T-cell (primary cell): ENCODE results near the gene ARHGEF17. TPM values are rescaled to one million over a fixed set of nuclear protein-coding genes. Genes with fewer than 3 reads are reported as not detected.
A peak's percentile ranks its signal among the peaks of the same experiment; 100 is the strongest.

Source experiments
- ATAC-seq, 4 experiments: fragments of 200-7000 bp in 3 of 4; fragments of 150-1000 bp in 1 of 4; cut with Tn5 transposase; replicated peaks in 1 of 4; 1 replicate in 3 of 4; 2 replicates in 1 of 4; pipeline ENCODE4 v1.10.0; 2021; ENCODE audit warnings: moderate library complexity in 3 of 4, mild to moderate bottlenecking in 2 of 4, moderate number of reproducible peaks in 1 of 4
- CTCF ChIA-PET, 2 donors: fragments of 300-600 bp; sonication (Branson Sonifier 250); formaldehyde crosslinking; loops; one replicate each; lab custom pipeline; 2022; ENCODE audit warnings: antibody characterized with exemption in 2 of 2; lab: Charles Lee
- POLR2A ChIA-PET, 2 donors: fragments of 300-600 bp; sonication (Branson Sonifier 250); formaldehyde crosslinking; loops; one replicate each; lab custom pipeline; 2022; ENCODE audit warnings: antibody characterized with exemption in 2 of 2; lab: Charles Lee
- DNase-seq, 35 experiments: peaks; one replicate each; pipeline versions ENCODE4 v3.0.0 to v3.0.0-alpha.2; 2013 to 2023
- H3K27ac ChIP-seq: one replicate; pipeline ENCODE4 v1.5.1; 2013; ENCODE audit warnings: low read length
- H3K27me3 ChIP-seq, 2 experiments: replicated peaks in 1 of 2; 1 replicate in 1 of 2; 2 replicates in 1 of 2; pipeline versions ENCODE4 v1.6.1 to v1.7.0; 2013; ENCODE audit warnings: low read length in 1 of 2, mixed read lengths in 1 of 2; ENCODE audit not compliant: control insufficient read depth in 2 of 2, insufficient read depth in 2 of 2; ENCODE audit errors: extremely low read depth in 1 of 2
- H3K36me3 ChIP-seq, 2 donors: 1 replicate in 1 of 2; 2 replicates in 1 of 2; pipeline versions ENCODE4 v1.6.1 to v1.7.0; 2013; ENCODE audit warnings: low read length in 1 of 2; ENCODE audit not compliant: control insufficient read depth in 2 of 2, insufficient read depth in 1 of 2; ENCODE audit errors: extremely low read depth in 1 of 2
- H3K4me1 ChIP-seq, 2 experiments: 1 replicate in 1 of 2; 2 replicates in 1 of 2; pipeline versions ENCODE4 v1.6.1 to v1.7.0; 2013; ENCODE audit warnings: low read length in 2 of 2, mixed read lengths in 1 of 2; ENCODE audit not compliant: insufficient read depth in 2 of 2, control insufficient read depth in 1 of 2; ENCODE audit errors: extremely low read depth in 1 of 2
- H3K4me3 ChIP-seq, 2 donors: 1 replicate in 1 of 2; 2 replicates in 1 of 2; pipeline versions ENCODE4 v1.5.1 to v1.7.0; 2013; ENCODE audit warnings: mild to moderate bottlenecking in 2 of 2, low read length in 1 of 2, moderate library complexity in 1 of 2; ENCODE audit not compliant: control insufficient read depth in 1 of 2; ENCODE audit errors: extremely low read depth in 1 of 2
- H3K9me3 ChIP-seq: 2 replicates; pipeline ENCODE4 v1.7.0; 2013
- H3K27ac Mint-ChIP-seq, 2 donors: one replicate each; pipeline ENCODE4 v1.8.0; 2020 to 2021; ENCODE audit warnings: mild to moderate bottlenecking in 2 of 2, mixed read lengths in 2 of 2
- H3K27me3 Mint-ChIP-seq, 2 donors: one replicate each; pipeline ENCODE4 v1.8.0; 2021 to 2022; ENCODE audit warnings: mixed read lengths in 2 of 2
- H3K36me3 Mint-ChIP-seq: one replicate; pipeline ENCODE4 v1.8.0; 2021; ENCODE audit warnings: mixed read lengths
- H3K4me1 Mint-ChIP-seq, 3 donors: one replicate each; pipeline ENCODE4 v1.8.0; 2020 to 2022; ENCODE audit warnings: mixed read lengths in 3 of 3, mild to moderate bottlenecking in 1 of 3
- H3K4me3 Mint-ChIP-seq, 3 donors: one replicate each; pipeline ENCODE4 v1.8.0; 2020 to 2022; ENCODE audit warnings: mild to moderate bottlenecking in 3 of 3, mixed read lengths in 3 of 3, moderate library complexity in 3 of 3
- H3K9me3 Mint-ChIP-seq, 3 donors: one replicate each; pipeline ENCODE4 v1.8.0; 2020 to 2022; ENCODE audit warnings: mixed read lengths in 3 of 3
- WGBS: methylation state at CpG from one replicate; pipeline ENCODE4 v1.1.5; 2013; ENCODE audit warnings: missing lambda C conversion rate; ENCODE audit not compliant: insufficient coverage; 5-methylcytosine and 5-hydroxymethylcytosine counted together
- total RNA-seq, 35 experiments: library from RNA in 6 of 35; stranded (reverse) in 6 of 35; fragments of 120-200 nt in 1 of 35; gene quantifications; one replicate each; pipeline versions ENCODE4 v1.2.1 to v1.2.4 and lab custom pipeline; 2013 to 2026

Gene ARHGEF17
- total RNA-seq, 5 donors from 2014 or later (not counting 1 experiment from before 2014, with no cell fraction given): 0.23 to 1.0 (median 0.49) TPM

GRCh38 chr11:73333173-73333572 lies 25.1 kb downstream of the ARHGEF17 start:
- Histone ChIP-seq H3K4me3 (no peak overlapping the region), H3K27me3 (peaks cover 0 to 31% of the 10 kb centered on the region in 2 experiments), H3K36me3 (no peaks in the 10 kb centered on the region), H3K9me3 (no peaks in the 10 kb centered on the region), H3K4me1 (no peaks in the 10 kb centered on the region), H3K27ac (no peak overlapping the region)
- ATAC-seq: no peak
- POLR2A ChIA-PET: no interaction called here
- Mint-ChIP-seq H3K9me3 (no peaks in the 10 kb centered on the region), H3K27ac (no peak overlapping the region), H3K4me1 (no peaks in the 10 kb centered on the region), H3K27me3 (peaks cover 0 to 4% of the 10 kb centered on the region in 2 donors), H3K4me3 (no peak overlapping the region), H3K36me3 (no peaks in the 10 kb centered on the region)
- WGBS: 94% methylated on average over 10 of the region's 11 CpGs
- DNase-seq: no peak
- CTCF ChIA-PET: interaction anchor here in 1 of 2 donors (0.6 kb wide), 1 partner anchor 777 kb away, joined by 3 read pairs; no protein-coding TSS in a partner anchor

- peaks cover 0 to 4% of the 10 kb centered on the region in 2 donors for H3K27me3 Mint-ChIP-seq
- H3K4me1 ChIP-seq: no peaks in the 10 kb centered on the region
- no peak overlapping the region for H3K27ac ChIP-seq
- no peaks in the 10 kb centered on the region for H3K9me3 ChIP-seq
- H3K27me3 ChIP-seq: peaks cover 0 to 31% of the 10 kb centered on the region in 2 experiments
- H3K27ac Mint-ChIP-seq: no peak overlapping the region
- ChIA-PET CTCF (interaction anchor here in 1 of 2 donors (0.6 kb wide), 1 partner anchor 777 kb away, joined by 3 read pairs; no protein-coding TSS in a partner anchor), POLR2A (no interaction called here)
- no peak overlapping the region for H3K4me3 ChIP-seq
- H3K4me1 Mint-ChIP-seq: no peaks in the 10 kb centered on the region
- no peaks in the 10 kb centered on the region for H3K36me3 Mint-ChIP-seq
- H3K4me3 Mint-ChIP-seq: no peak overlapping the region
- H3K9me3 Mint-ChIP-seq: no peaks in the 10 kb centered on the region
- WGBS: 94% methylated on average over 3 of the region's 4 CpGs
- H3K36me3 ChIP-seq: no peaks in the 10 kb centered on the region
- DNase-seq (no peak), ATAC-seq (no peak)
These were observed 25.7 kb downstream of the ARHGEF17 start for GRCh38 chr11:73333640-73334383.

- Histone ChIP-seq H3K4me3 (no peak overlapping the region), H3K27ac (no peak overlapping the region), H3K36me3 (no peaks in the 10 kb centered on the region), H3K4me1 (no peaks in the 10 kb centered on the region), H3K9me3 (no peaks in the 10 kb centered on the region), H3K27me3 (peaks cover 0 to 31% of the 10 kb centered on the region in 2 experiments)
- 70% methylated on average over 5 of the region's 6 CpGs for WGBS
- Mint-ChIP-seq H3K27me3 (peaks cover 0 to 4% of the 10 kb centered on the region in 2 donors), H3K4me1 (no peaks in the 10 kb centered on the region), H3K36me3 (no peaks in the 10 kb centered on the region), H3K27ac (no peak overlapping the region), H3K4me3 (no peak overlapping the region), H3K9me3 (no peaks in the 10 kb centered on the region)
- DNase-seq (no peak), ATAC-seq (no peak)
- ChIA-PET POLR2A (no interaction called here), CTCF (interaction anchor here (0.6 to 1.9 kb wide), 15 partner anchors 11 to 808 kb away, joined by 3 to 10 read pairs (median 4); partner anchors contain the start of gene ARHGEF17 (in 1 of the 2))
These were observed 26.5 kb downstream of the ARHGEF17 start for GRCh38 chr11:73334384-73335203.

- CTCF ChIA-PET: interaction anchor here (0.6 to 1.9 kb wide), 17 partner anchors 10 to 809 kb away, joined by 3 to 10 read pairs (median 4); partner anchors contain the start of gene ARHGEF17 (in 1 of the 2)
- no peaks in the 10 kb centered on the region for H3K36me3 ChIP-seq
- H3K9me3 Mint-ChIP-seq: no peaks in the 10 kb centered on the region
- H3K4me1 Mint-ChIP-seq: no peaks in the 10 kb centered on the region
- no peaks in the 10 kb centered on the region for H3K9me3 ChIP-seq
- peaks cover 0 to 4% of the 10 kb centered on the region in 2 donors for H3K27me3 Mint-ChIP-seq
- H3K4me1 ChIP-seq: no peaks in the 10 kb centered on the region
- no peak overlapping the region for H3K4me3 Mint-ChIP-seq
- H3K36me3 Mint-ChIP-seq: no peaks in the 10 kb centered on the region
- H3K4me3 ChIP-seq: no peak overlapping the region
- H3K27ac Mint-ChIP-seq: no peak overlapping the region
- POLR2A ChIA-PET: no interaction called here
- ATAC-seq: peak; percentile 53 to 77 (median 70)
- DNase-seq: peak; percentile 34 to 83 (median 67)
- no peak overlapping the region for H3K27ac ChIP-seq
- peaks cover 0 to 31% of the 10 kb centered on the region in 2 experiments for H3K27me3 ChIP-seq
- 80% methylated on average over 1 of the region's 4 CpGs for WGBS
These were observed 27.3 kb downstream of the ARHGEF17 start for GRCh38 chr11:73335204-73335923.

- Histone ChIP-seq H3K27ac (no peak overlapping the region), H3K27me3 (peaks cover 0 to 31% of the 10 kb centered on the region in 2 experiments), H3K4me3 (no peak overlapping the region), H3K9me3 (no peaks in the 10 kb centered on the region), H3K4me1 (no peaks in the 10 kb centered on the region), H3K36me3 (no peaks in the 10 kb centered on the region)
- H3K9me3 Mint-ChIP-seq: no peaks in the 10 kb centered on the region
- POLR2A ChIA-PET: interaction anchor here in 1 of 2 donors (0.6 kb wide), 1 partner anchor 92 kb away, joined by 5 read pairs; no protein-coding TSS in a partner anchor
- ATAC-seq: no peak
- H3K27ac Mint-ChIP-seq: no peak overlapping the region
- H3K36me3 Mint-ChIP-seq: no peaks in the 10 kb centered on the region
- H3K27me3 Mint-ChIP-seq: peaks cover 0 to 9% of the 10 kb centered on the region in 2 donors
- 74% methylated on average over 2 of the region's 2 CpGs for WGBS
- H3K4me1 Mint-ChIP-seq: no peaks in the 10 kb centered on the region
- no peak for DNase-seq
- CTCF ChIA-PET: interaction anchor here (0.7 to 1.6 kb wide), 6 partner anchors 12 to 1267 kb away, joined by 3 to 13 read pairs (median 4); no protein-coding TSS in a partner anchor
- H3K4me3 Mint-ChIP-seq: no peak overlapping the region
These were observed 29.8 kb downstream of the ARHGEF17 start for GRCh38 chr11:73337846-73338245.
